ENCODE measurements around the gene DARS1.

DARS1 gene

GRCh38 chr2:136014411-136014810 lies 29.0 kb upstream of the DARS1 start:
- DNase-seq = no peak

- no peak for DNase-seq
Measured at GRCh38 chr2:136013955-136014354, 28.5 kb upstream of the DARS1 start.

GRCh38 chr2:136013136-136013685 lies 27.8 kb upstream of the DARS1 start:
- no peak for DNase-seq

GRCh38 chr2:136012315-136012714 lies 26.9 kb upstream of the DARS1 start:
- no peak for DNase-seq

DNA sequence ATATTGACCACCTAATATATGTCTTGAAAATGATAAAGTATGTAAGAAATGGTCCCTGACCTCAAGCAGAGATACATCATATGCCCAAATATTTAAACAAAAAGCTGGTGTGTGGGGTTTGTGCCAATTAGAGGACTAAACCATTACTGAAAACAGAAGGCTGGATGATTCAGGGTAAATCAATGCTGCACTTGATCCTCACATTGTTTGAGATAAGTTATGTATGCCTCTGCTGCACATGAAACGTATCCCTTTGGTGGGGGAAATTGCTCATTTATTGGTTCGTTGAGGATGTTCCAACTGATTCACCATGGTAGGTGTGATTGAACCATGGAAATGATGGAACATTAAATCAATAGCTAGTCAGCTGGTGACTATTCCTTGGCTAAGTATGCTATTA lies 24.7 kb upstream of the DARS1 start:
- no peak for DNase-seq

- DNase-seq = peak; percentile 85
Measured at GRCh38 chr2:136008205-136008865, 22.9 kb upstream of the DARS1 start.

GRCh38 chr2:136006658-136007057 lies 21.2 kb upstream of the DARS1 start:
- no peak for DNase-seq

DNA sequence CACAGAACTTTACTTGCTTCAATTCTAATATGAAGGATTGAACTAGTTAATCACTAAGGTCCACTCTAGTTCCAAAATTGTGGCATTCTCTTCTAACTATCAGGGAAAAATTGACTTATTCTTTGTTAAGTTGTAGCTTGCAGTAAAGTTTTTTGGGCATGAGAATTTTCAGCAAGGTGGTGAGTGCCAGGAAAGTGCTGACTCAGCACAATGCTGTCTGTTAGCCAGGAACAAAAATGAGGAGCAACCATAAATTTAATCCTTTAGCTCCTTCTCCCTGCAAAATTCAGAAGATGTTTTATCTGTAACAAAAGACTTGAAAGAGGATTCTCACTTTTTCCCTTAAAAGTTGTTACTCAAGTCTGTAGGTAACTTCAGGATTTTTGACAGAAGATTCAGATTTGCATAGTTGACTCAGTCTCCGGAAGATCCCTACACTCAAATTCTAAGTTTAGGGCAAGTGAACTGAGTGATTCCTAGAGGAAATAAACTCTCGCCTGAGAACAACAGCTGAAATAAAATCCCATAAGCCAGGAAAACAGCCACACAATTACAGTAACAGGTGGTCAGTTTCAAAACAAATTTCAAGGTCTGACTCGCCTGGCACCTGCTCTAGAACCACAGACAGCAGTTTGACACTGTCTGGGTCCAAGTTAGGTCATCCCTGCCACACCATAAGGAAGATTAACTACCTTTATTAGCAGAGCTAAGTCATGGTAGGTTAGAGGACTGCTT lies 20.2 kb upstream of the DARS1 start:
- DNase-seq = no peak

- no peak for DNase-seq
Measured at GRCh38 chr2:136004965-136005364, 19.5 kb upstream of the DARS1 start.

DNA sequence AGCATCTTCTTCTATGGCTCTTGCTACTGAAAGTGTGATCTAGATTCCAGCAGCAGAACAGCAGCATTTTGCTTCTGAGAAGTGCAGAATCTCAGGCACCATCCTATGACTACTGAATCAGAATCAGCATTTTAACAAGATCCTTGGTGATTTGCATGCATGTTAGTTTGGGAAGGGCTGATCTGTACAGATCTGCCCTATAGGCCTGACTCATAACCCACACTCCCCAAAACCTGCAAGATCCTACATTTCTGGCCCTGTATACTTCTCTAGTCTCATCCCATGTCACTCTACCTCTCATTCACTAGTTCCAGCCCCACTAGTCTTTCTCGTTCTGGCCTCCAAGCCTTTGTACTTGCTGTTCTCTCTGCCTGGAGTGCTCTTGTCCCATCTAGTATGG lies 15.7 kb upstream of the DARS1 start:
- no peak for DNase-seq

- no peak for DNase-seq
Measured at GRCh38 chr2:136000502-136000901, 15.1 kb upstream of the DARS1 start.

- DNase-seq = no peak
Measured at GRCh38 chr2:135999899-136000298, 14.5 kb upstream of the DARS1 start.

DNA sequence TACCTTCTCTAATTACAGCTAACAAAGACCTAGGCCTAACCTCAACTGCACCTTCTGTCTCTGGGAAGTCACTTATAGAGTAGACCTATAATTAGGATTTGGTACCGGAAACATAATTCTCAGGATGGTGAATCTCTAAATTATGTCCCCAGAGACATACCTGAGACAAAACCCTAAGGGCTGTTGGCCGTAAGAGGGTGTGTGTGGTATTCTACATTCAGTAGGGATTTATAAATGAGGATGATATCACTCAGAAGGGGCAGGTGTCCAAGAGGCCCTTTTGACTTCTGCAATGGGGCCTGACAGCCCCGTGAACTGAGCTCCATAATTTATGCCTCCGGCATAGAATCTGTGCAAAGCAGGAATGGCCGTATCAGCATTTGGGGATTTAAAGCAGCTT lies 13.5 kb upstream of the DARS1 start:
- DNase-seq = no peak

- peak; percentile 62 for DNase-seq
Measured at GRCh38 chr2:135997380-135997779, 12.0 kb upstream of the DARS1 start.

- DNase-seq = no peak
Measured at GRCh38 chr2:135996304-135996703, 10.9 kb upstream of the DARS1 start.

GRCh38 chr2:135994281-135994680 lies 8.9 kb upstream of the DARS1 start:
- no peak for DNase-seq

- DNase-seq = no peak
Measured at GRCh38 chr2:135993421-135993820, 8.0 kb upstream of the DARS1 start.

GRCh38 chr2:135991861-135992260 lies 6.4 kb upstream of the DARS1 start:
- DNase-seq = no peak

GRCh38 chr2:135987441-135987840 lies 2.0 kb upstream of the DARS1 start:
- DNase-seq = no peak

DNA sequence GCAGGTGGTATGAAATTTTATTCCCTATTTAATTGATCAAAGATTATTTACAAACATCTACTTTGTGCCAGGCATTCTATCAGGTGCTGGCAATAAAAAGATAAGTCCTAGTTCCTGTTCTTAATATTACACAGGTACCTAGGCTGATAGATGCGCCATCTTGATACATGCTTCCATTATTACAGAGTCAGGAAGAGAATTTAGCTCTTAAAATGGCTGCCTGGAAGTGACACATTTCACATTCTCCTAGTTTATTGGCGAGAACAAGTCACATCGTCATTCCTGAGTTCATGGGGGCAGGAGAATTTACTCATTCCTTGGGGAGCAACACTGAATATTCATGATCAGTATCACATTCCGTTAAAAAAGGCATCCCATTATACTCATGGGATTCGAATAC lies 1.1 kb upstream of the DARS1 start:
- no peak for DNase-seq

- peak; percentile 73 for DNase-seq
Measured at GRCh38 chr2:135985826-135986393, 484 bp upstream of the DARS1 start.

DNA sequence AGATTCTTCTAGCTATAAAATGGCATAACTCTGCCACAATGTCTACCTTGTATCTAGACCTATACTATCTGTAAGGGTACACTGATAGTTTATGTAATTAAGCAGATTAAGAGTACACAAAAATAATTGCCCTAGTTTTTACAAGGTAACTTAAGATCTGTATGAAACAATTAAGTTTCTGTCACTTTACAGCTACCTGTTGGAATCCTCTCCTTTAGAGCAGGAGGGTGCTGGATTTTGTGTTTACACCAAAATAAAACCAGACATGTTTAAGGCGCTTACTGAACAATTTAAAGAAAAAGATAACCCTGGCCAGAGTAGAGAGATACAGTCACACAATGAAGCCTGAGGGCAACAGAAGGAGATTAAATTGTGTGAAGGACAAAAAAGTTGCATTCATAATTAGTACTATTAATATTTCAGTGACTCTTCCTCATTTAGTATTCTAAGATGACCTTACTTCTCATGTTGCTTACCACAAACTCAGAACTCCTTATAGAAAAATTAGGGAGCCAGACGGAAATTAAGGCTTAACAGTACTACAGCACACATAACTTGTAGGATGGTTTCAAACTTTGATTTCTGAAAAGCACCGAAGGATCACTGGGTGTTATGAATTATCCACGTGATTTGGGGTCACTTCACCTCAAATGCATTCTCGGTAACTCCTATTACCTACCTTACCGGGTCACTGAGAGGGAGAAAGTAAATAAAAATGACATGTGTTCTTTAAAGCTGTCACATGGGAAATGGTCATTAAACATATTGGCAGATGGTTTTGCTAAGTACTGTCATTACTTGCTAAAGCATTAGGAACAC lies 1.0 kb downstream of the DARS1 start:
- DNase-seq = no peak

DNA sequence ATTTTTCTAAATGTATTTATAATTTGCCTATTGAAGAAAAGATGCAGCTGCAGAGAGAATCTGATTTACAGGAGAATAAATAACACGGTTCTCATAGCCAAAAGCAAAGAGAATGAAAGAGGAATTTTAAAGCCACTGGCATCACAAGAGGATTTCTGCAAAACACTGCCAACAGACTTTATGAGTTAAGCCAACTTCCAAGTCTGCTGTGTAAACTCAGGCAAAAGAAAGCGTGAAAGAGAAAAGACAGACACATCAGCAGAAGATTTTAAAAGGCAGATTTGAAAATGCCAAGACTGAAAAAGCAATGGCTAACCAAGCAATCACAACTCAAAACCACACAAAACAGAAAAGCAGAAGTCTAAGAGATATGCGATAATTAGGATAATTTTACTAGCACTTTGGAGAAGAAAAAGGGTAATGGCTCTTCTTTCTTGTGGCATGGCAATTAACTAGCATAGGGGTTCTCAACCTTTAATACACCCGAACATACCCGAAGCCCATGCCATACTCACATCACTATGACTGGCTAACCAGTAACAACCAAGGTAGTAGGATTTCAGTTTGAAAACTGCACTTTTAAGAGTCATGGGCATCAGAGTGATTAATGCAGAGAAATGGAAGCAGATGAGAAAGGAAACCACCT lies 4.9 kb downstream of the DARS1 start:
- DNase-seq = no peak
